Tibial nerve (tissue), 4 donors: Measurements from ENCODE around the gene FAM83D.

Source experiments
- CTCF ChIP-seq, 5 experiments: fragments of 200-600 bp in 3 of 5; fragments of 450-650 bp in 2 of 5; sonication (generic) in 3 of 5; IDR thresholded peaks; one replicate each; pipeline ENCODE4 v1.5.1; 2016 to 2019; ENCODE audit warnings: antibody characterized with exemption in 5 of 5, mild to moderate bottlenecking in 3 of 5, moderate library complexity in 2 of 5
- EP300 ChIP-seq, 2 donors: sonication (generic); formaldehyde crosslinking; IDR thresholded peaks; one replicate each; pipeline ENCODE4 v1.6.1; 2017; ENCODE audit warnings: antibody characterized with exemption in 2 of 2, mild to moderate bottlenecking in 1 of 2
- POLR2A ChIP-seq, 2 donors: fragments of 450-650 bp; IDR thresholded peaks; one replicate each; pipeline ENCODE4 v1.6.1; 2017; ENCODE audit warnings: antibody characterized with exemption in 2 of 2, mild to moderate bottlenecking in 2 of 2, moderate library complexity in 2 of 2

- no peak for TF ChIP-seq CTCF (IDR thresholded peaks at IDR 0.05)
- TF ChIP-seq EP300 (IDR thresholded peaks at IDR 0.05): no peak
- TF ChIP-seq POLR2A (IDR thresholded peaks at IDR 0.05): no peak
Measured at GRCh38 chr20:38888059-38888831, 38.0 kb upstream of the FAM83D start.
